Measurements from ENCODE around the gene SH3RF2. TPM values are rescaled to one million over a fixed set of nuclear protein-coding genes. Genes with fewer than 3 reads are reported as not detected.

SH3RF2 gene
- total and polyA plus RNA-seq, 9 of the 15 experiments (the other 6 are each of a cell fraction or from before 2014, with no cell fraction given), result 0.05 TPM; not detected in 8

DNA sequence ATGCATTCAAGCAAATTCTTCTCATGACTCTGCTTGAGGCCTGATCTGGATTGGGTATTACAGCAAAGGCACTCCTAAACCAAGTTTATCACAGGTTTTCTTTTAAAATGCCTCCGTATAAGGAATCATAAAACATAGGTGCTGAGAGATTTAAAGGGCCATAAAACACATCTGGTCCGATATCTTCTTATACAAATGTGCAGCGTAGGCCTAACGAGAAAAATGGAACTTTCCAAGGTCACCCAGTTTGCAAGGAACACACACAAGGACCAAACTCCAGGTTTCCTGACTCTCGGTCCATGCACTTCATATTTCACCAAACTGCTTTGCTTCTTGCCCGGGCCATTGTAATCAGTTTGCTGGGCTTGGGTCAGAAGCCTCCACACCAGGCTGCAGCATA lies 22.1 kb downstream of the SH3RF2 start:
- POLR2A ChIA-PET, result interaction anchor here (0.5 kb wide), 1 partner anchor 11 kb away, joined by 4 read pairs; no protein-coding TSS in a partner anchor
- ATAC-seq, result no peak
- H3K36me3 ChIP-seq (ENCODE audit: control insufficient read depth, insufficient read depth, low read length), result no peaks in the 10 kb centered on the region
- no peaks in the 10 kb centered on the region; a peak in 1 of 5 replicates for H3K27me3 ChIP-seq (ENCODE audit: control insufficient read depth in 2 of 2, insufficient read depth in 2 of 2, low read length in 2 of 2)
- in situ Hi-C loops (cut with MboI) (no loop called here), intact Hi-C loops (cut with micrococcal nuclease) (no loop called here)
- no peak overlapping the region for H3K4me2 ChIP-seq (ENCODE audit: insufficient read depth, low read length)
- no peak overlapping the region for H2AFZ ChIP-seq (ENCODE audit: low read depth, low read length)
- no peak for FAIRE-seq
- no peak overlapping the region for H3K9ac ChIP-seq (ENCODE audit: insufficient read depth in 1 of 2, low read depth in 2 of 2, low read length in 2 of 2)
- no TSS peak for BruUV-seq (replicated peaks)
- CTCF ChIA-PET (ENCODE audit: low intra/inter-chr PET ratio), result no interaction called here
- DNase-seq (ENCODE audit: extremely low read depth in 1 of 4, low spot score in 3 of 4), result no peak
- WGBS (ENCODE audit: insufficient coverage, low coverage, missing lambda C conversion rate), result under 1% methylated on average over 6 of the region's 6 CpGs
- H3K9me1 ChIP-seq (ENCODE audit: control insufficient read depth, insufficient read depth, low read length), result no peaks in the 10 kb centered on the region
- H3K27ac ChIP-seq (ENCODE audit: extremely low read depth, low read depth, low read length), result no peak overlapping the region
- H3K4me3 ChIP-seq, result no peak overlapping the region
- no peaks in the 10 kb centered on the region for H3K4me1 ChIP-seq (replicated peaks in 1 of 2; ENCODE audit: control insufficient read depth in 2 of 2, insufficient read depth in 2 of 2, low read length in 2 of 2)
- H4K20me1 ChIP-seq (replicated peaks; ENCODE audit: control insufficient read depth, insufficient read depth, low read length), result no peaks in the 10 kb centered on the region
- no peaks in the 10 kb centered on the region for H3K79me2 ChIP-seq (ENCODE audit: control insufficient read depth, insufficient read depth, low read length)
- H3K9me3 ChIP-seq (replicated peaks; ENCODE audit: control insufficient read depth, insufficient read depth, low read depth, low read length), result no peaks in the 10 kb centered on the region
- no peak for TF ChIP-seq EZH2 (IDR thresholded peaks at IDR 0.05; ENCODE audit: borderline replicate concordance, low read depth, low read length)
- no peak for TF ChIP-seq U2AF2 (optimal IDR thresholded peaks at IDR 0.05; ENCODE audit: low read depth, low read length)
- no peak for TF ChIP-seq NCOA4 (IDR thresholded peaks at IDR 0.05; ENCODE audit: partially characterized antibody)
- no peak for TF ChIP-seq TAF7 (tag; IDR thresholded peaks at IDR 0.05)
- TF ChIP-seq OTX1 (CRISPR knock-in tag; IDR thresholded peaks at IDR 0.05), result no peak
- no peak for TF ChIP-seq ZNF224 (CRISPR knock-in tag; IDR thresholded peaks at IDR 0.05)
- TF ChIP-seq, protein P1, sequence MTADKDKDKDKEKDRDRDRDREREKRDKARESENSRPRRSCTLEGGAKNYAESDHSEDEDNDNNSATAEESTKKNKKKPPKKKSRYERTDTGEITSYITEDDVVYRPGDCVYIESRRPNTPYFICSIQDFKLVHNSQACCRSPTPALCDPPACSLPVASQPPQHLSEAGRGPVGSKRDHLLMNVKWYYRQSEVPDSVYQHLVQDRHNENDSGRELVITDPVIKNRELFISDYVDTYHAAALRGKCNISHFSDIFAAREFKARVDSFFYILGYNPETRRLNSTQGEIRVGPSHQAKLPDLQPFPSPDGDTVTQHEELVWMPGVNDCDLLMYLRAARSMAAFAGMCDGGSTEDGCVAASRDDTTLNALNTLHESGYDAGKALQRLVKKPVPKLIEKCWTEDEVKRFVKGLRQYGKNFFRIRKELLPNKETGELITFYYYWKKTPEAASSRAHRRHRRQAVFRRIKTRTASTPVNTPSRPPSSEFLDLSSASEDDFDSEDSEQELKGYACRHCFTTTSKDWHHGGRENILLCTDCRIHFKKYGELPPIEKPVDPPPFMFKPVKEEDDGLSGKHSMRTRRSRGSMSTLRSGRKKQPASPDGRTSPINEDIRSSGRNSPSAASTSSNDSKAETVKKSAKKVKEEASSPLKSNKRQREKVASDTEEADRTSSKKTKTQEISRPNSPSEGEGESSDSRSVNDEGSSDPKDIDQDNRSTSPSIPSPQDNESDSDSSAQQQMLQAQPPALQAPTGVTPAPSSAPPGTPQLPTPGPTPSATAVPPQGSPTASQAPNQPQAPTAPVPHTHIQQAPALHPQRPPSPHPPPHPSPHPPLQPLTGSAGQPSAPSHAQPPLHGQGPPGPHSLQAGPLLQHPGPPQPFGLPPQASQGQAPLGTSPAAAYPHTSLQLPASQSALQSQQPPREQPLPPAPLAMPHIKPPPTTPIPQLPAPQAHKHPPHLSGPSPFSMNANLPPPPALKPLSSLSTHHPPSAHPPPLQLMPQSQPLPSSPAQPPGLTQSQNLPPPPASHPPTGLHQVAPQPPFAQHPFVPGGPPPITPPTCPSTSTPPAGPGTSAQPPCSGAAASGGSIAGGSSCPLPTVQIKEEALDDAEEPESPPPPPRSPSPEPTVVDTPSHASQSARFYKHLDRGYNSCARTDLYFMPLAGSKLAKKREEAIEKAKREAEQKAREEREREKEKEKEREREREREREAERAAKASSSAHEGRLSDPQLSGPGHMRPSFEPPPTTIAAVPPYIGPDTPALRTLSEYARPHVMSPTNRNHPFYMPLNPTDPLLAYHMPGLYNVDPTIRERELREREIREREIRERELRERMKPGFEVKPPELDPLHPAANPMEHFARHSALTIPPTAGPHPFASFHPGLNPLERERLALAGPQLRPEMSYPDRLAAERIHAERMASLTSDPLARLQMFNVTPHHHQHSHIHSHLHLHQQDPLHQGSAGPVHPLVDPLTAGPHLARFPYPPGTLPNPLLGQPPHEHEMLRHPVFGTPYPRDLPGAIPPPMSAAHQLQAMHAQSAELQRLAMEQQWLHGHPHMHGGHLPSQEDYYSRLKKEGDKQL (CRISPR knock-in tag; IDR thresholded peaks at IDR 0.05; ENCODE audit: borderline replicate concordance), result no peak
- TF ChIP-seq, protein P2, sequence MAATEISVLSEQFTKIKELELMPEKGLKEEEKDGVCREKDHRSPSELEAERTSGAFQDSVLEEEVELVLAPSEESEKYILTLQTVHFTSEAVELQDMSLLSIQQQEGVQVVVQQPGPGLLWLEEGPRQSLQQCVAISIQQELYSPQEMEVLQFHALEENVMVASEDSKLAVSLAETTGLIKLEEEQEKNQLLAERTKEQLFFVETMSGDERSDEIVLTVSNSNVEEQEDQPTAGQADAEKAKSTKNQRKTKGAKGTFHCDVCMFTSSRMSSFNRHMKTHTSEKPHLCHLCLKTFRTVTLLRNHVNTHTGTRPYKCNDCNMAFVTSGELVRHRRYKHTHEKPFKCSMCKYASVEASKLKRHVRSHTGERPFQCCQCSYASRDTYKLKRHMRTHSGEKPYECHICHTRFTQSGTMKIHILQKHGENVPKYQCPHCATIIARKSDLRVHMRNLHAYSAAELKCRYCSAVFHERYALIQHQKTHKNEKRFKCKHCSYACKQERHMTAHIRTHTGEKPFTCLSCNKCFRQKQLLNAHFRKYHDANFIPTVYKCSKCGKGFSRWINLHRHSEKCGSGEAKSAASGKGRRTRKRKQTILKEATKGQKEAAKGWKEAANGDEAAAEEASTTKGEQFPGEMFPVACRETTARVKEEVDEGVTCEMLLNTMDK (IDR thresholded peaks at IDR 0.05; ENCODE audit: borderline replicate concordance, insufficient read depth, low read depth, low read length, poor library complexity, severe bottlenecking), result no peak
- no peak for TF ChIP-seq ZNF507 (tag; conservative IDR thresholded peaks at IDR 0.05)
- TF ChIP-seq SMARCC2 (IDR thresholded peaks at IDR 0.05; ENCODE audit: low read depth), result no peak
- TF ChIP-seq MIER1 (IDR thresholded peaks at IDR 0.05; ENCODE audit: low read depth), result no peak
- TF ChIP-seq, protein P3, sequence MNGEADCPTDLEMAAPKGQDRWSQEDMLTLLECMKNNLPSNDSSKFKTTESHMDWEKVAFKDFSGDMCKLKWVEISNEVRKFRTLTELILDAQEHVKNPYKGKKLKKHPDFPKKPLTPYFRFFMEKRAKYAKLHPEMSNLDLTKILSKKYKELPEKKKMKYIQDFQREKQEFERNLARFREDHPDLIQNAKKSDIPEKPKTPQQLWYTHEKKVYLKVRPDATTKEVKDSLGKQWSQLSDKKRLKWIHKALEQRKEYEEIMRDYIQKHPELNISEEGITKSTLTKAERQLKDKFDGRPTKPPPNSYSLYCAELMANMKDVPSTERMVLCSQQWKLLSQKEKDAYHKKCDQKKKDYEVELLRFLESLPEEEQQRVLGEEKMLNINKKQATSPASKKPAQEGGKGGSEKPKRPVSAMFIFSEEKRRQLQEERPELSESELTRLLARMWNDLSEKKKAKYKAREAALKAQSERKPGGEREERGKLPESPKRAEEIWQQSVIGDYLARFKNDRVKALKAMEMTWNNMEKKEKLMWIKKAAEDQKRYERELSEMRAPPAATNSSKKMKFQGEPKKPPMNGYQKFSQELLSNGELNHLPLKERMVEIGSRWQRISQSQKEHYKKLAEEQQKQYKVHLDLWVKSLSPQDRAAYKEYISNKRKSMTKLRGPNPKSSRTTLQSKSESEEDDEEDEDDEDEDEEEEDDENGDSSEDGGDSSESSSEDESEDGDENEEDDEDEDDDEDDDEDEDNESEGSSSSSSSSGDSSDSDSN (IDR thresholded peaks at IDR 0.05; ENCODE audit: borderline replicate concordance in 1 of 2, low read depth in 2 of 2, low read length in 2 of 2), result no peak

Measured in K562 (cell line).